Measurements from ENCODE around the gene TMEM135.
A peak's percentile ranks its signal among the peaks of the same experiment; 100 is the strongest.
"Not testable (repeated sequence)": the region's sequence is repeated elsewhere in the genome, so short reads cannot be mapped to it uniquely, and the experiment has no call there.

TMEM135 gene

DNA sequence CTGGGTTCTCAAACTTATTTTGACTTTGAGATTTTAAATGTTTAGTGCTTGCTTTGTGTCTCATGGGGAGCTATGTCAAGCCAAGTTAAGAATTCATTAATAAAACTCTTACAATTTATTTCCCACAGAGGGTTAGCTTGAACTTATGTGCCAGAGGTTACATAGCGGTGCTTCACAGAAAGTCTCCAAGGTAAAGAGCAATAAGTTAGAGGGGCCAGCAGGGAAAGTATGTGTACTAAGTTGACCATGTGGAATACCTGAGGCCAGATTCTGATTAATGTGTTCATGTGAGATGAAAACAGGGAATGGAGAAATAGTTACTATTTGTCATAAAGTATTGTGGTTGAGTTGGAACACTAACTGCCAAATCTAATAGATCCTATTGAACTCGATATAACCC, 149.3 kb downstream of the TMEM135 start:
- no peak for FAIRE-seq
- no peak for DNase-seq (ENCODE audit: insufficient read length, low spot score)

DNA sequence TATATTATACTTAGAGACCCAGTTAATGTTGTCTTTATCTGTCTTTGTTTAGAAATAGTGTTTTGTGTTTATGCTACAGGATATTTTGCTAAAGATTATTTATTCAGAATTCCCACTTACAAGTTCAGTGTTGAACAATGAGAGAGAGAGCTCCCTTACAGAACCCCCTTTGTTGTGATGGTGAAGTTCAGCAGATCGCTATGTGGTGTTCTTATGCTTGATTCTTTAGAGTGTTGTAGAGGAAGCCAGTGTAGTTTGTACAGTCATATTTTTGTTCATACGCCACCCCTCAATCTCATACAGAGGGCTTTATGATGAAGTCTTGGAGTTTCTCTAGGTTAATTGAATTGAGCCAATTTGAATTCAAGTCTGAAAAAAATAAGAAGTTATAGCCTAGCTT, 150.2 kb downstream of the TMEM135 start:
- DNase-seq (ENCODE audit: insufficient read length, low spot score) (no peak), FAIRE-seq (no peak)

DNA sequence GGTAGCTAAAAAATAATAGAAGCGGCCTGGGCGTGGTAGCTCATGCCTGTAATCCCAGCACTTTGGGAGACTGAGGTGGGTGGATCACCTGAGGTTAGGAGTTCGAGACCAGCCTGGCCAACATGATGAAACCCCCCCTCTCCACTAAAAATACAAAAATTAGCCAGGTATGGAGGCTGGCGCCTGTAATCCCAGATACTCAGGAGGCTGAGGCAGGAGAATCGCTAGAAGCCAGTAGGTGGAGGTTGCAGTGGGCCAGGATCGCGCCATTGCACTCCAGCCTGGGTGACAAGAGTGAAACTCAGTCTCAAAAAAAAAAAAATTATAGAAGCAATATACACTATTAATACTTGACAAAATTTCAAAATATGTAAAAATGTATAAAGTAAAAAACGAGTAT, 150.7 kb downstream of the TMEM135 start:
- FAIRE-seq; DNase-seq (ENCODE audit: insufficient read length, low spot score): not testable (repeated sequence)

DNA sequence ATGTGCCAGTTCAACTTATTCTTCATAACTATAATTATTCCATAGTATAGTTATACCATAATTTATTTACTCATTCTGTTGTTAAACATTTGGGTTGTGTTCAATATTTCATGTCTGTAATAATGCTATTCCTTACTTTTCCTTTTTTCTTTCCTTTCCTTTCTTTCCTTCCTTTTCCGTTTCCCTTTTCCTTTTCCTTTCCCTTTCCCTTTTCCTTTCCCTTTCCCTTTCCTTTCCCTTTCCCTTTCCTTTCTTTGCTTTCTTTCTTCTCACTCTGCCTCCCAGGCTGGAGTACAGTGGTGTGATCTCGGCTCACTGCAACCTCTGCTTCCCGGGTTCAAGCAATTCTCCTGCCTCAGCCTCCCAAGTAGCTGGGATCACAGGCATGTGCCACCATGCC, 151.2 kb downstream of the TMEM135 start:
- not testable (repeated sequence) for FAIRE-seq; DNase-seq (ENCODE audit: insufficient read length, low spot score)

- DNase-seq (ENCODE audit: insufficient read length, low spot score) (no peak), FAIRE-seq (no peak)
Measured at GRCh38 chr11:87190071-87190470, 152.3 kb downstream of the TMEM135 start.

- DNase-seq (ENCODE audit: insufficient read length, low spot score) (no peak), FAIRE-seq (no peak)
Measured at GRCh38 chr11:87193756-87194470, 156.2 kb downstream of the TMEM135 start.

GRCh38 chr11:87194985-87195820, 157.5 kb downstream of the TMEM135 start:
- FAIRE-seq (no peak), DNase-seq (ENCODE audit: insufficient read length, low spot score) (no peak)

- DNase-seq (ENCODE audit: insufficient read length, low spot score) (no peak), FAIRE-seq (no peak)
Measured at GRCh38 chr11:87198266-87198881, 160.6 kb downstream of the TMEM135 start.

DNA sequence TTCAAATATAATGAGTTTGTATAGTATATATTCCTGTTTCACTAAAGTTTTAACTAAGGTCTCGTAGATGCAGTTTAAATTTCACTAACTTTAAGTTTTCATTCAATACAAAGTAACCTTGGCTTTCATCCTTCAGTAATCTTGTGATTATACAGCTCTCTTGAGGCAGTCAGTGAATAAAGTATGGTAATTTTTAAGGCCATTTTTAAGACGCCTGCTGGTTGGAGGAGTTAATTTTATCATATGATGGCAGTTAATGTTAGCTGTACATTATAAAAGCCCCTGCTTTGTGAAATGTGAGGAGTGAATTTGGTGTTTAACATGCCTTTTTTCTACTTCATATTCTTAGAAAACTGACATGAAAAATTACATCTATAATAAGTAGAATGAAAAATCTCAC, 163.6 kb downstream of the TMEM135 start:
- no peak for FAIRE-seq

GRCh38 chr11:87203907-87204602, 166.3 kb downstream of the TMEM135 start:
- DNase-seq (ENCODE audit: insufficient read length, low spot score) (no peak), FAIRE-seq (no peak)

More for the DNA sequence above, 163.6 kb downstream of the TMEM135 start:
- DNase-seq (ENCODE audit: insufficient read length, low spot score), result no peak

DNA sequence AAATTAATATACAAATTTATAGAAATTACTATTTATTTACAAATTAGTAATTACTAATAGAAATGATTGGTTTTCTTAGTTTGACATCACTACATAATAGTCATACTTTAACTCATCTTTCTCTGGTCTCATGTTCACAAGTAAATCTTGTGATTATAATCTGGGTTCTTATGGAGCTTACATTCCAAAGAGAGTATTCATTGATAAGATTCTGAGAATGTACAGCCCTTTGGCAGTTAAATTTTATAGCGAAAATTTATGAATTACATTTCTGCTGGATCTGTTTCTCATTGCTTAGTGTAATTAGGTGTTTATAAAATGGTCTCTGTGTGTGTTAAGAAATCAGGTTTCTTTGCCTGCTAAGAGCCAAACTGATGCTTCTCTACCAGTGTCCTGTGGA, 175.2 kb downstream of the TMEM135 start:
- no peak for FAIRE-seq
- peak; percentile 13 for DNase-seq (ENCODE audit: insufficient read length, low spot score)

GRCh38 chr11:87213444-87213843, 175.7 kb downstream of the TMEM135 start:
- FAIRE-seq (no peak), DNase-seq (ENCODE audit: insufficient read length, low spot score) (no peak)

GRCh38 chr11:87215236-87215635, 177.5 kb downstream of the TMEM135 start:
- no peak for DNase-seq (ENCODE audit: insufficient read length, low spot score)
- no peak for FAIRE-seq

- FAIRE-seq (no peak), DNase-seq (ENCODE audit: insufficient read length, low spot score) (no peak)
Measured at GRCh38 chr11:87219266-87219665, 181.5 kb downstream of the TMEM135 start.

GRCh38 chr11:87223816-87224215, 186.1 kb downstream of the TMEM135 start:
- FAIRE-seq (no peak), DNase-seq (ENCODE audit: insufficient read length, low spot score) (no peak)

GRCh38 chr11:87224486-87224885, 186.8 kb downstream of the TMEM135 start:
- FAIRE-seq (no peak), DNase-seq (ENCODE audit: insufficient read length, low spot score) (no peak)

- FAIRE-seq, result no peak
Measured at GRCh38 chr11:87228820-87229219, 191.1 kb downstream of the TMEM135 start.

GRCh38 chr11:87230995-87231394, 193.3 kb downstream of the TMEM135 start:
- DNase-seq (ENCODE audit: insufficient read length, low spot score), result no peak
- no peak for FAIRE-seq

More at GRCh38 chr11:87228820-87229219, 191.1 kb downstream of the TMEM135 start:
- DNase-seq (ENCODE audit: insufficient read length, low spot score), result no peak

- no peak for DNase-seq (ENCODE audit: insufficient read length, low spot score)
- no peak for FAIRE-seq
Measured at GRCh38 chr11:87232320-87232719, 194.6 kb downstream of the TMEM135 start.

- FAIRE-seq, result no peak
- DNase-seq (ENCODE audit: insufficient read length, low spot score), result no peak
Measured at GRCh38 chr11:87235366-87235765, 197.6 kb downstream of the TMEM135 start.

GRCh38 chr11:87236368-87236767, 198.6 kb downstream of the TMEM135 start:
- DNase-seq (ENCODE audit: insufficient read length, low spot score), result no peak

More at GRCh38 chr11:87236368-87236767, 198.6 kb downstream of the TMEM135 start:
- FAIRE-seq, result no peak

All from HTR-8/SVneo (cell line).